Liver (tissue), 9 donors: ENCODE results near the gene RPUSD1. TPM values are rescaled to one million over a fixed set of nuclear protein-coding genes. Genes with fewer than 3 reads are reported as not detected.
"Not testable (repeated sequence)": the region's sequence is repeated elsewhere in the genome, so short reads cannot be mapped to it uniquely, and the experiment has no call there.

Experiments used
- DNase-seq: peaks from one replicate; pipeline ENCODE4 v3.0.0-alpha.2; 2017; ENCODE audit warnings: low spot score
- H3K27ac ChIP-seq, 2 donors: one replicate each; pipeline ENCODE4 v1.7.0; 2013; ENCODE audit warnings: inconsistent platforms in 2 of 2, low read length in 2 of 2, control low read depth in 1 of 2, low read depth in 1 of 2, mild to moderate bottlenecking in 1 of 2
- H3K27me3 ChIP-seq, 4 donors: one replicate each; pipeline versions ENCODE4 v1.6.1 to v1.7.0; 2013; ENCODE audit warnings: low read length in 3 of 4, inconsistent platforms in 1 of 4, mild to moderate bottlenecking in 1 of 4, moderate library complexity in 1 of 4; ENCODE audit not compliant: control insufficient read depth in 4 of 4, insufficient read depth in 4 of 4
- H3K36me3 ChIP-seq, 4 donors: one replicate each; pipeline versions ENCODE4 v1.6.1 to v1.7.0; 2013; ENCODE audit warnings: low read length in 3 of 4, mild to moderate bottlenecking in 3 of 4, low read depth in 1 of 4, moderate library complexity in 1 of 4; ENCODE audit not compliant: control insufficient read depth in 4 of 4, insufficient read depth in 3 of 4
- H3K4me1 ChIP-seq, 4 donors: one replicate each; pipeline versions ENCODE4 v1.6.1 to v1.7.0; 2013; ENCODE audit warnings: low read length in 3 of 4, mild to moderate bottlenecking in 3 of 4, moderate library complexity in 1 of 4; ENCODE audit not compliant: control insufficient read depth in 4 of 4, insufficient read depth in 4 of 4
- H3K4me3 ChIP-seq, 3 donors: one replicate each; pipeline versions ENCODE4 v1.6.1 to v1.7.0; 2013; ENCODE audit warnings: low read length in 3 of 3, control low read depth in 1 of 3, low read depth in 1 of 3, mild to moderate bottlenecking in 1 of 3
- H3K9ac ChIP-seq, 2 donors: one replicate each; pipeline ENCODE4 v1.7.0; 2013; ENCODE audit warnings: low read length in 2 of 2, mild to moderate bottlenecking in 2 of 2, moderate library complexity in 2 of 2, control low read depth in 1 of 2, low read depth in 1 of 2
- H3K9me3 ChIP-seq, 4 donors: one replicate each; pipeline versions ENCODE4 v1.6.1 to v1.7.0; 2013; ENCODE audit warnings: low read length in 3 of 4; ENCODE audit not compliant: control insufficient read depth in 4 of 4
- EGR1 ChIP-seq, 2 donors: IDR thresholded peaks; 2 replicates each; pipeline ENCODE4 v1.6.1; 2016 to 2018; ENCODE audit warnings: antibody characterized with exemption in 2 of 2, low read depth in 2 of 2
- FOXA1 ChIP-seq: IDR thresholded peaks from 2 replicates; pipeline ENCODE4 v1.6.1; 2016; ENCODE audit warnings: antibody characterized with exemption
- FOXA2 ChIP-seq: IDR thresholded peaks from 2 replicates; pipeline ENCODE4 v1.6.1; 2016; ENCODE audit warnings: antibody characterized with exemption
- GABPA ChIP-seq, 2 donors: IDR thresholded peaks in 1 of 2; conservative IDR thresholded peaks in 1 of 2; 2 replicates each; pipeline ENCODE4 v1.6.1; 2016; ENCODE audit warnings: antibody characterized with exemption in 2 of 2, mild to moderate bottlenecking in 1 of 2, moderate library complexity in 1 of 2
- HNF4A ChIP-seq, 2 donors: conservative IDR thresholded peaks; 2 replicates each; pipeline ENCODE4 v1.6.1; 2016; ENCODE audit warnings: antibody characterized with exemption in 2 of 2, mild to moderate bottlenecking in 2 of 2
- HNF4G ChIP-seq: IDR thresholded peaks from 2 replicates; pipeline ENCODE4 v1.6.1; 2016; ENCODE audit warnings: antibody characterized with exemption
- JUND ChIP-seq, 2 donors: IDR thresholded peaks; 2 replicates each; pipeline ENCODE4 v1.6.1; 2016; ENCODE audit warnings: antibody characterized with exemption in 2 of 2
- NR2F2 ChIP-seq: IDR thresholded peaks from 2 replicates; pipeline ENCODE4 v1.6.1; 2016; ENCODE audit warnings: antibody characterized with exemption
- RAD21 ChIP-seq, 2 donors: IDR thresholded peaks; 2 replicates each; pipeline ENCODE4 v1.6.1; 2016; ENCODE audit warnings: antibody characterized with exemption in 2 of 2, mild to moderate bottlenecking in 2 of 2
- RXRA ChIP-seq, 2 donors: IDR thresholded peaks; 2 replicates each; pipeline ENCODE4 v1.6.1; 2017 to 2018; ENCODE audit warnings: antibody characterized with exemption in 2 of 2, mild to moderate bottlenecking in 1 of 2
- SP1 ChIP-seq: IDR thresholded peaks from 2 replicates; pipeline ENCODE4 v1.6.1; 2018; ENCODE audit warnings: antibody characterized with exemption, mild to moderate bottlenecking
- YY1 ChIP-seq: IDR thresholded peaks from 2 replicates; pipeline ENCODE4 v1.6.1; 2016; ENCODE audit warnings: antibody characterized with exemption, mild to moderate bottlenecking
- WGBS: extraction: QIAGEN DNeasy Blood & Tissue Kit; methylation state at CpG from one replicate; pipeline ENCODE4 v1.1.7; 2013; 5-methylcytosine and 5-hydroxymethylcytosine counted together
- polyA plus RNA-seq, 2 donors: library from polyadenylated mRNA; stranded (reverse) in 1 of 2; unstranded in 1 of 2; fragments of 200-250 nt in 1 of 2; fragments of >200 nt in 1 of 2; fragmentation: Nextera tagmentation in 1 of 2; extraction: Ambion mirVana in 1 of 2; gene quantifications; one replicate each; pipeline versions ENCODE4 v1.2.1 to v1.2.3, GENCODE V29; 2013 to 2015
- total RNA-seq, 2 donors: library from RNA; depleted of rRNA; stranded (reverse); fragments of >200 nt; gene quantifications; one replicate each; pipeline ENCODE4 v1.2.3, GENCODE V29; 2014
- TF ChIP-seq, protein P1 (sequence below): IDR thresholded peaks from 2 replicates; pipeline ENCODE4 v1.6.1; 2016; ENCODE audit warnings: antibody characterized with exemption
- TF ChIP-seq, protein P2 (sequence below): IDR thresholded peaks from 2 replicates; pipeline ENCODE4 v1.6.1; 2016; ENCODE audit warnings: antibody characterized with exemption
- TF ChIP-seq, protein P3 (sequence below): IDR thresholded peaks from 2 replicates; pipeline ENCODE4 v1.6.1; 2016; ENCODE audit warnings: antibody characterized with exemption
- TF ChIP-seq, protein P4 (sequence below): IDR thresholded peaks from 2 replicates; pipeline ENCODE4 v1.6.1; 2016; ENCODE audit warnings: antibody characterized with exemption, mild to moderate bottlenecking
- TF ChIP-seq, protein P5 (sequence below): fragments of 150-350 bp; IDR thresholded peaks from 2 replicates; pipeline ENCODE4 v1.5.1; 2017; ENCODE audit warnings: improper control_type of control experiment, low read depth, low read length; ENCODE audit not compliant: missing input control
- donor health status: healthy.
- donor health status: healthy.
- donor health status: healthy.
- donor health status: healthy.
- donor health status: healthy.

The RPUSD1 gene
- total and polyA plus RNA-seq, 4 donors, result 4.5 to 10.7 (median 8.9) TPM

DNA sequence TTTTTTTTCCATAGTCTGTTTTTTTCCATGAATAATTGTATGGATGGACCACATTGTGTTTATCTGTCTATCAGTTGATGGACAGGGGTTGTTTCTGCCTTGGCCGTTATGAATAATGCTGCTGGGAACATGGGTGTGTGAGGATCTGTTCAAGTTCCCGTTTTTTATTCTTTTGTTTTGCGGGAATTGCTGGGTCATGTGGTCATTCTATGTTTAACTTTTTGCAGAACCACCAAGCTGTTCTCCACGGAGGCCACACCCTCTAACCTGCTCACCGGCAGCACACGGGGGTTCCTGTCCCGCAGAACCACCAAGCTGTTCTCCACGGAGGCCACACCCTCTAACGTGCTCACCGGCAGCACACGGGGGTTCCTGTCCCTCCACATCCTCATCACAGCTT, 33.5 kb downstream of the RPUSD1 start:
- H3K27ac ChIP-seq, result no peak overlapping the region
- H3K4me1 ChIP-seq, result no peaks in the 10 kb centered on the region
- no peaks in the 10 kb centered on the region for H3K36me3 ChIP-seq
- WGBS, result 54% methylated on average over 11 of the region's 11 CpGs
- TF ChIP-seq, protein P1, sequence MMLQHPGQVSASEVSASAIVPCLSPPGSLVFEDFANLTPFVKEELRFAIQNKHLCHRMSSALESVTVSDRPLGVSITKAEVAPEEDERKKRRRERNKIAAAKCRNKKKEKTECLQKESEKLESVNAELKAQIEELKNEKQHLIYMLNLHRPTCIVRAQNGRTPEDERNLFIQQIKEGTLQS, result no peak
- TF ChIP-seq FOXA2 (no peak), SP1 (no peak), RXRA (IDR thresholded peaks at IDR 0.05) (no peak), JUND (IDR thresholded peaks at IDR 0.05) (no peak), HNF4G (no peak), GABPA (IDR thresholded peaks at IDR 0.05 in 1 of 2, conservative IDR thresholded peaks at IDR 0.05 in 1 of 2) (no peak), YY1 (no peak), RAD21 (IDR thresholded peaks at IDR 0.05) (no peak), HNF4A (conservative IDR thresholded peaks at IDR 0.05) (no peak), EGR1 (IDR thresholded peaks at IDR 0.05; ENCODE audit: low read depth in 2 of 2) (no peak), NR2F2 (no peak), FOXA1 (no peak)
- TF ChIP-seq, protein P2, sequence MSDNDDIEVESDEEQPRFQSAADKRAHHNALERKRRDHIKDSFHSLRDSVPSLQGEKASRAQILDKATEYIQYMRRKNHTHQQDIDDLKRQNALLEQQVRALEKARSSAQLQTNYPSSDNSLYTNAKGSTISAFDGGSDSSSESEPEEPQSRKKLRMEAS, result no peak
- TF ChIP-seq, protein P3, sequence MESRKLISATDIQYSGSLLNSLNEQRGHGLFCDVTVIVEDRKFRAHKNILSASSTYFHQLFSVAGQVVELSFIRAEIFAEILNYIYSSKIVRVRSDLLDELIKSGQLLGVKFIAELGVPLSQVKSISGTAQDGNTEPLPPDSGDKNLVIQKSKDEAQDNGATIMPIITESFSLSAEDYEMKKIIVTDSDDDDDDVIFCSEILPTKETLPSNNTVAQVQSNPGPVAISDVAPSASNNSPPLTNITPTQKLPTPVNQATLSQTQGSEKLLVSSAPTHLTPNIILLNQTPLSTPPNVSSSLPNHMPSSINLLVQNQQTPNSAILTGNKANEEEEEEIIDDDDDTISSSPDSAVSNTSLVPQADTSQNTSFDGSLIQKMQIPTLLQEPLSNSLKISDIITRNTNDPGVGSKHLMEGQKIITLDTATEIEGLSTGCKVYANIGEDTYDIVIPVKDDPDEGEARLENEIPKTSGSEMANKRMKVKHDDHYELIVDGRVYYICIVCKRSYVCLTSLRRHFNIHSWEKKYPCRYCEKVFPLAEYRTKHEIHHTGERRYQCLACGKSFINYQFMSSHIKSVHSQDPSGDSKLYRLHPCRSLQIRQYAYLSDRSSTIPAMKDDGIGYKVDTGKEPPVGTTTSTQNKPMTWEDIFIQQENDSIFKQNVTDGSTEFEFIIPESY, result no peak
- TF ChIP-seq, protein P4, sequence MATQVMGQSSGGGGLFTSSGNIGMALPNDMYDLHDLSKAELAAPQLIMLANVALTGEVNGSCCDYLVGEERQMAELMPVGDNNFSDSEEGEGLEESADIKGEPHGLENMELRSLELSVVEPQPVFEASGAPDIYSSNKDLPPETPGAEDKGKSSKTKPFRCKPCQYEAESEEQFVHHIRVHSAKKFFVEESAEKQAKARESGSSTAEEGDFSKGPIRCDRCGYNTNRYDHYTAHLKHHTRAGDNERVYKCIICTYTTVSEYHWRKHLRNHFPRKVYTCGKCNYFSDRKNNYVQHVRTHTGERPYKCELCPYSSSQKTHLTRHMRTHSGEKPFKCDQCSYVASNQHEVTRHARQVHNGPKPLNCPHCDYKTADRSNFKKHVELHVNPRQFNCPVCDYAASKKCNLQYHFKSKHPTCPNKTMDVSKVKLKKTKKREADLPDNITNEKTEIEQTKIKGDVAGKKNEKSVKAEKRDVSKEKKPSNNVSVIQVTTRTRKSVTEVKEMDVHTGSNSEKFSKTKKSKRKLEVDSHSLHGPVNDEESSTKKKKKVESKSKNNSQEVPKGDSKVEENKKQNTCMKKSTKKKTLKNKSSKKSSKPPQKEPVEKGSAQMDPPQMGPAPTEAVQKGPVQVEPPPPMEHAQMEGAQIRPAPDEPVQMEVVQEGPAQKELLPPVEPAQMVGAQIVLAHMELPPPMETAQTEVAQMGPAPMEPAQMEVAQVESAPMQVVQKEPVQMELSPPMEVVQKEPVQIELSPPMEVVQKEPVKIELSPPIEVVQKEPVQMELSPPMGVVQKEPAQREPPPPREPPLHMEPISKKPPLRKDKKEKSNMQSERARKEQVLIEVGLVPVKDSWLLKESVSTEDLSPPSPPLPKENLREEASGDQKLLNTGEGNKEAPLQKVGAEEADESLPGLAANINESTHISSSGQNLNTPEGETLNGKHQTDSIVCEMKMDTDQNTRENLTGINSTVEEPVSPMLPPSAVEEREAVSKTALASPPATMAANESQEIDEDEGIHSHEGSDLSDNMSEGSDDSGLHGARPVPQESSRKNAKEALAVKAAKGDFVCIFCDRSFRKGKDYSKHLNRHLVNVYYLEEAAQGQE, result no peak
- TF ChIP-seq, protein P5, sequence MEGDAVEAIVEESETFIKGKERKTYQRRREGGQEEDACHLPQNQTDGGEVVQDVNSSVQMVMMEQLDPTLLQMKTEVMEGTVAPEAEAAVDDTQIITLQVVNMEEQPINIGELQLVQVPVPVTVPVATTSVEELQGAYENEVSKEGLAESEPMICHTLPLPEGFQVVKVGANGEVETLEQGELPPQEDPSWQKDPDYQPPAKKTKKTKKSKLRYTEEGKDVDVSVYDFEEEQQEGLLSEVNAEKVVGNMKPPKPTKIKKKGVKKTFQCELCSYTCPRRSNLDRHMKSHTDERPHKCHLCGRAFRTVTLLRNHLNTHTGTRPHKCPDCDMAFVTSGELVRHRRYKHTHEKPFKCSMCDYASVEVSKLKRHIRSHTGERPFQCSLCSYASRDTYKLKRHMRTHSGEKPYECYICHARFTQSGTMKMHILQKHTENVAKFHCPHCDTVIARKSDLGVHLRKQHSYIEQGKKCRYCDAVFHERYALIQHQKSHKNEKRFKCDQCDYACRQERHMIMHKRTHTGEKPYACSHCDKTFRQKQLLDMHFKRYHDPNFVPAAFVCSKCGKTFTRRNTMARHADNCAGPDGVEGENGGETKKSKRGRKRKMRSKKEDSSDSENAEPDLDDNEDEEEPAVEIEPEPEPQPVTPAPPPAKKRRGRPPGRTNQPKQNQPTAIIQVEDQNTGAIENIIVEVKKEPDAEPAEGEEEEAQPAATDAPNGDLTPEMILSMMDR, result no peak
- no peak overlapping the region for H3K9ac ChIP-seq
- H3K27me3 ChIP-seq, result no peaks in the 10 kb centered on the region
- H3K4me3 ChIP-seq, result no peak overlapping the region
- no peak for DNase-seq
- H3K9me3 ChIP-seq, result peaks cover 0 to 5% (median 0%) of the 10 kb centered on the region in 4 donors

DNA sequence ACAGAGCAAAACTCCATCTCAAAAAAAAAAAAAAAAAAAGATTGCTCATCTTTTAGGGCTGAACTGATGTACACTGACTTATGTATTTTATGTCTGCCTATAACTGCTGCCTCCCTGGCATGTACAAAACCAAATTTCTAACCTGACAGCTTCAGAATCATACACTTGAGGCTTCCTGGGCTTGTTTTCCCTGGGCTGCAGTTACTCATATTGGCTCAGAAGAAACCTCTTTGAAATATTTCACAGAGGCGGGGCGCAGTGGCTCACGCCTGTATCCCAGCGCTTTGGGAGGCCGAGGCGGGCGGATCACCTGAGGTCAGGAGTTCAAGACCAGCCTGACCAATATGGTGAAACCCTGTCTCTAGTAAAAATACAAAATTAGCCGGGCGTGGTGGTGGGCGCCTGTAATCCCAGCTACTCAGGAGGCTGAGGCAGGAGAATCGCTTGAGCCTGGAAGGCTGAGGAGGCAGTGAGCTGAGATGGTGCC, 34.0 kb downstream of the RPUSD1 start:
- WGBS, result 78% methylated on average over 11 of the region's 11 CpGs
- H3K4me3 ChIP-seq, H3K36me3 ChIP-seq, H3K4me1 ChIP-seq, H3K27ac ChIP-seq, H3K9me3 ChIP-seq, H3K27me3 ChIP-seq, H3K9ac ChIP-seq, DNase-seq: not testable (repeated sequence)
